ENCODE measurements around the gene DMP1.

DMP1 gene

DNA sequence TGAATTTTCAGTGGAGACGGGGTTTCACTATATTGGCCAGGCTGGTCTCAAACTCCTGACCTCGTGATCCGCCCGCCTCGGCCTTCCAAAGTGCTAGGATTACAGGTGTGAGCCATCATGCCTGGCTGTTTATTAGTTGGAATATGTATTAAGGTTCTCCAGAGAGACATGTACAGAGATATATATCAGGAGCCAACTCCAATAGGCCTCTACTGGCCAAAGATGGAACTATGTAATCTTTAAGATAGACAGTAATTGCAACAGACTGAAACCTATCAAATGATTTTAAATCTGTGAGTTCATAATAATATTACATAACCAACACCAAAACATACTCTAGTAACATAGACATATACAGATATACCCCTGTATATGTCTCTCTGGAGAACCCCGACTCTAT, 5.8 kb upstream of the DMP1 start:
- Histone ChIP-seq H3K27me3 (ENCODE audit: control insufficient read depth, insufficient read depth, low read length) (no peaks in the 10 kb centered on the region), H3K4me3 (ENCODE audit: low read depth, low read length) (no peak overlapping the region), H3K9ac (ENCODE audit: low read depth, low read length) (no peak overlapping the region), H3K36me3 (ENCODE audit: control insufficient read depth, insufficient read depth, low read length) (no peaks in the 10 kb centered on the region), H3K9me3 (ENCODE audit: control insufficient read depth, insufficient read depth, low read length) (no peaks in the 10 kb centered on the region), H3K4me1 (ENCODE audit: control insufficient read depth, insufficient read depth, low read length) (no peaks in the 10 kb centered on the region)

DNA sequence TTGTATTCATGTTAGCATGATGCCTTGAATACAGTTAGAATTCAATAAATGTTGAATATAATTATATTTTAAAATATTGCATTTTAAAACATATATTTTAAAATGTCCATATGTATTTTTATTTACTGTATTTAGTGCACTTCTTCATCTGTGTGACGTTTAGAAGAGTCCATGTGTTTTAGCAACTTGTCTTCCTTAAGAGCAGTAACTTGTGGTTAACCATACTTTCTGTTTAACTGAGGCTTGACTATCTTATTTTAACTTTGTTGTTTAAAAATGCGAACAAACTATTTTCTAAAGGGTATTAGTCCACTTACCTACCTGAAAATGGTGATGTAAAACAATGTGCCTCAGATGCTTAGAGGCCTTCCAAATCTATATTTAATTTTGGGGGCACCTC, 858 bp downstream of the DMP1 start:
- H3K27me3 ChIP-seq (ENCODE audit: control insufficient read depth, insufficient read depth, low read length) = no peaks in the 10 kb centered on the region
- H3K36me3 ChIP-seq (ENCODE audit: control insufficient read depth, insufficient read depth, low read length) = no peaks in the 10 kb centered on the region
- H3K4me1 ChIP-seq (ENCODE audit: control insufficient read depth, insufficient read depth, low read length) = peaks cover 5% of the 10 kb centered on the region
- H3K4me3 ChIP-seq (ENCODE audit: low read depth, low read length) = no peak overlapping the region
- no peak overlapping the region for H3K9ac ChIP-seq (ENCODE audit: low read depth, low read length)
- no peaks in the 10 kb centered on the region for H3K9me3 ChIP-seq (ENCODE audit: control insufficient read depth, insufficient read depth, low read length)

DNA sequence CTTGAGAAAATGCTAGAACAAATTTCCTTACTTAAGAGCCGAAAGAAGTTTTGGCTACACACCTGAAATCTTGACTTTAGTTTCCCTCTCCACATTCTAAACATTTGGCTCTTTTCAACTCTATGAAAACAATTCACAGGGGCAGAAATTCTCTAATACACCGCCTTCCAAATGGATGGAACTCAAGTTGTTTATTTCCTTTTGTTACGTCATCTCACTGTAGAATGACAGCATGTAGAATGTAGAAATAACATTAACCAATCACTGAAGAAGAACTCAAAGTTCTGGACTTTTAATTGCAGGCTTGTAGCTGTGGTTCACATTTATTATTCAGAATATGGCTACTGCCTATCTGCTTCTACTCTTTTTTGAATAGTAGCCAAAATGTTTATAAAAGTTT, 1.9 kb downstream of the DMP1 start:
- H3K36me3 ChIP-seq (ENCODE audit: control insufficient read depth, insufficient read depth, low read length) = no peaks in the 10 kb centered on the region
- H3K9me3 ChIP-seq (ENCODE audit: control insufficient read depth, insufficient read depth, low read length) = no peaks in the 10 kb centered on the region
- H3K27me3 ChIP-seq (ENCODE audit: control insufficient read depth, insufficient read depth, low read length) = no peaks in the 10 kb centered on the region
- no peak overlapping the region for H3K4me3 ChIP-seq (ENCODE audit: low read depth, low read length)
- no peak overlapping the region for H3K9ac ChIP-seq (ENCODE audit: low read depth, low read length)
- H3K4me1 ChIP-seq (ENCODE audit: control insufficient read depth, insufficient read depth, low read length) = peaks cover 5% of the 10 kb centered on the region

DNA sequence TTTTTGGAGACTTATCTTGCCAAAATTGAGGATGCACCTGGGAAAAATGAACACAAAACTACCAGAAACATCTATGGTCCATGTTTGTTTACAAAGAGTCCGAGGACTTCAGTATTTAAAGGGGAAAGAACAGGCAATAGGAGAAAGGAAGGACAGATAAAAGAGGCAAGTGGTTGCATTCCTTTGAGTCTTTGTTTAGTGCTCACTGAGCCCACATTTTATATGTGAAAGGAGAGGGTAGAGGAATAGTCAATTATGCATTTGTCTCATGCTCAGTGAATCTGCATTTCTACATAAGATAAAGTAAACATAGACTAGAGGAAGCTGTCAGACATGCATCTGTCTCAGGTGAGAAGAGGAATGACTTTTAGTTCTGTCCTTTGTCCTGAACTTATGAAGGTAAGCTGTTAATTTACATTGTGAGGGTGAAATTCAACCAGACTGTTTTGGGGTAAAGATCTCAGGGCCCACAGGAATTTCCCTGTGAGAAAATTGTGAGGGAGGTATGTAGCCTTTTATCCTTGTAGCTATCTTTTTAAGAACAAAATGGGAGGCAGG, 4.5 kb downstream of the DMP1 start:
- Histone ChIP-seq H3K9ac (ENCODE audit: low read depth, low read length) (no peak overlapping the region), H3K36me3 (ENCODE audit: control insufficient read depth, insufficient read depth, low read length) (no peaks in the 10 kb centered on the region), H3K27me3 (ENCODE audit: control insufficient read depth, insufficient read depth, low read length) (no peaks in the 10 kb centered on the region), H3K4me3 (ENCODE audit: low read depth, low read length) (no peak overlapping the region), H3K4me1 (ENCODE audit: control insufficient read depth, insufficient read depth, low read length) (peaks cover 5% of the 10 kb centered on the region), H3K9me3 (ENCODE audit: control insufficient read depth, insufficient read depth, low read length) (no peaks in the 10 kb centered on the region)

DNA sequence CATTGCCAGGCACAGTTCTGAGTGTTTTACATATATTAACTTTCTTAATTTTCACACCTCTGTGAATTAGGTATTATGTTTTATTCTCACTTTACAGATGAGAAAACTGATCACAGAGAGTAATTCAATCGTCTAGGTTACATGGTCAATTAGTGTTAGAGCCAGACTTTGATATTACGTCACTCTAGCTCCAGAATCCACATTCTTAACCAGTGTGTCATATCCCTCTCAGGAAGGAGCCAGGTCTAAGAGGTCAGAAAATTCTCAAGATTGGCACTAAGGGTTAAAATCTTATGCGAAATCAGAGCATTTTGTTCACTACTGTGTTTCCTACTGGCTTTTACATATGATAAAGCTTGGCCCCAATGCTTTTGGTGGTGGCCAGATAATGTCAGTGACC, 7.4 kb downstream of the DMP1 start:
- H3K36me3 ChIP-seq (ENCODE audit: control insufficient read depth, insufficient read depth, low read length) = no peaks in the 10 kb centered on the region
- H3K4me1 ChIP-seq (ENCODE audit: control insufficient read depth, insufficient read depth, low read length) = peaks cover 5% of the 10 kb centered on the region
- H3K27me3 ChIP-seq (ENCODE audit: control insufficient read depth, insufficient read depth, low read length) = no peaks in the 10 kb centered on the region
- no peaks in the 10 kb centered on the region for H3K9me3 ChIP-seq (ENCODE audit: control insufficient read depth, insufficient read depth, low read length)
- no peak overlapping the region for H3K4me3 ChIP-seq (ENCODE audit: low read depth, low read length)
- H3K9ac ChIP-seq (ENCODE audit: low read depth, low read length) = no peak overlapping the region

DNA sequence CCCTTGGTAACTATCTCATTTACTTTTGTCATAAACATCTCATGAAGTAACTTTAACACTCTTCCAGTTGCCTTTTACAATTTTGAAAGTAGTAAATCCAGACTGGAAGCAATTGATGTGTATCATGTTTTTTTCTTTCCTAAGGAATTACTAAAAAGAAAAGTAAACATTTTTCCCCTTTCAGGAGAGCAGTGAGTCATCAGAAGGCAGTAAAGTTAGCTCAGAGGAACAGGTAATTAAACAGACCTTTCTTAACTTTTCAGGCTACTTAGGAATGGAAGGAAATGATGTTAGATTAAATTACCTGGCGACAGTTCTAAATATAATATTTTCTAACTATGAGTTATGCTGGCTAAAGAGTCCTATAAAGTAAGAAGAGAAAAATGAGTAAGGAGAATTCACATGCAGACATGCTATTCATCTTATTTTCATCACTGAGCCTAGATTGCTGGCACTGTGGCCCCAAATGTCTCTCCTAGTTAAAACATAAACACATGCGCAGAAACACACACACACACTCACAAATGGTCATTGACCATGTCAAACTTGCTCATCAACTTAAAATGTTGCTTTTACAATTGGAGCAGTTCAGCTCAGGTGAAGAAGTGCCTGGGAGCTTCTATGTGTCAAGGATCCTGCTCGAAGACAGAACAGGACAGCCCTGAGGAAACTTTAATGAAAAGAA, 9.3 kb downstream of the DMP1 start:
- Histone ChIP-seq H3K4me3 (ENCODE audit: low read depth, low read length) (no peak overlapping the region), H3K4me1 (ENCODE audit: control insufficient read depth, insufficient read depth, low read length) (peaks cover 4% of the 10 kb centered on the region), H3K9ac (ENCODE audit: low read depth, low read length) (no peak overlapping the region), H3K27me3 (ENCODE audit: control insufficient read depth, insufficient read depth, low read length) (no peaks in the 10 kb centered on the region), H3K9me3 (ENCODE audit: control insufficient read depth, insufficient read depth, low read length) (no peaks in the 10 kb centered on the region), H3K36me3 (ENCODE audit: control insufficient read depth, insufficient read depth, low read length) (no peaks in the 10 kb centered on the region)

DNA sequence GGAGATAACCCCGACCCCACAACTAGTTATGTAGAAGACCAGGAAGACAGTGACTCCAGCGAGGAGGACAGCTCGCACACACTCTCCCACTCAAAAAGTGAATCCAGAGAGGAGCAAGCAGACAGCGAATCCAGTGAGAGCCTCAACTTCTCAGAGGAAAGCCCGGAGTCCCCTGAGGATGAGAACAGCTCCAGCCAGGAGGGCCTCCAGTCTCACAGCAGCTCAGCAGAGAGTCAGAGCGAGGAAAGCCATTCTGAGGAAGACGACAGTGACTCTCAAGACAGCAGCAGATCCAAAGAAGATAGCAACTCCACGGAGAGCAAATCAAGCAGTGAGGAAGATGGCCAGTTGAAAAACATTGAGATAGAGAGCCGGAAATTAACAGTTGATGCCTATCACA, 12.8 kb downstream of the DMP1 start:
- Histone ChIP-seq H3K27me3 (ENCODE audit: control insufficient read depth, insufficient read depth, low read length) (no peaks in the 10 kb centered on the region), H3K36me3 (ENCODE audit: control insufficient read depth, insufficient read depth, low read length) (no peaks in the 10 kb centered on the region), H3K4me3 (ENCODE audit: low read depth, low read length) (no peak overlapping the region), H3K9me3 (ENCODE audit: control insufficient read depth, insufficient read depth, low read length) (no peaks in the 10 kb centered on the region), H3K4me1 (ENCODE audit: control insufficient read depth, insufficient read depth, low read length) (no peaks in the 10 kb centered on the region), H3K9ac (ENCODE audit: low read depth, low read length) (no peak overlapping the region)

DNA sequence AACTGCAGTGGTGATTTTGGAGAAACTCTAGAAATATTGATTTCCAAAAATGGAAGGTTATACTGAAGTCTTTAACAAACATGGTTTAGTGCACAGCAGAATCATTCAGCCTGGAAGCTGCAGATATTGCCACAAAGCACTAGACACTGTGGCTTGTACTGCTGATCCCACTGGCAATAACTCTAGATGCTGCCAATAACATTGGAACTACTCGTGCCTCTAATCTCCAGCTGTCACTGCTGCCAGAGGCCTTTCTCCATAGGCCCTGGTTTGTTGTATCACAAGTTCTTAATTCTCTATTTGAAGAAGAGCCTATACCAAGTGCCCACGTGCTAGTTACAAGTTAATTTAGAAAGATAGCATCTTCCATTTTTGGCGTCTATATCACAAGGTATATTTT, 19.3 kb downstream of the DMP1 start:
- H3K36me3 ChIP-seq (ENCODE audit: control insufficient read depth, insufficient read depth, low read length) = no peaks in the 10 kb centered on the region
- no peaks in the 10 kb centered on the region for H3K4me1 ChIP-seq (ENCODE audit: control insufficient read depth, insufficient read depth, low read length)
- no peaks in the 10 kb centered on the region for H3K27me3 ChIP-seq (ENCODE audit: control insufficient read depth, insufficient read depth, low read length)
- H3K9ac ChIP-seq (ENCODE audit: low read depth, low read length) = no peak overlapping the region
- peaks cover 16% of the 10 kb centered on the region for H3K9me3 ChIP-seq (ENCODE audit: control insufficient read depth, insufficient read depth, low read length)
- H3K4me3 ChIP-seq (ENCODE audit: low read depth, low read length) = no peak overlapping the region

DNA sequence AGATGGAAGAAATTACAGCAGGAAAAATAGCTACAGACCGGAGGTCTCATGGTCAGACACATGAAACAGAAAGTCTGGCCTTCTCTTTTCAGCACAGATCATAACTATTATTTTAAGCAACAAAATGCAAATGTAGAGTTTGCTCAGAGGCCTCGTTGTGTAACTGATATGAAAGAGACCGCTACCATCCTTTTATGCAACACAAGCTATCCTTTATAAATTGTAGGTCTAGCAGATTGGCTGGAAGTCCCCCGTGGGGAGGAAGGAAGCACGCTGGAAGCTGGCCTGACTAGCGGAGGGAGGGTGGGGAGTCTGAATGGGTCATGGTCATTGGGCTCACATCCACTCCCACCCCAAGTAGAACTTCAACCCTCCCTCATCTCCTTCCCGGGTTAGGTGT, 27.7 kb downstream of the DMP1 start:
- Histone ChIP-seq H3K4me1 (ENCODE audit: control insufficient read depth, insufficient read depth, low read length) (peaks cover 11% of the 10 kb centered on the region), H3K4me3 (ENCODE audit: low read depth, low read length) (no peak overlapping the region), H3K27me3 (ENCODE audit: control insufficient read depth, insufficient read depth, low read length) (no peaks in the 10 kb centered on the region), H3K9me3 (ENCODE audit: control insufficient read depth, insufficient read depth, low read length) (peaks cover 11% of the 10 kb centered on the region), H3K9ac (ENCODE audit: low read depth, low read length) (no peak overlapping the region), H3K36me3 (ENCODE audit: control insufficient read depth, insufficient read depth, low read length) (no peaks in the 10 kb centered on the region)

DNA sequence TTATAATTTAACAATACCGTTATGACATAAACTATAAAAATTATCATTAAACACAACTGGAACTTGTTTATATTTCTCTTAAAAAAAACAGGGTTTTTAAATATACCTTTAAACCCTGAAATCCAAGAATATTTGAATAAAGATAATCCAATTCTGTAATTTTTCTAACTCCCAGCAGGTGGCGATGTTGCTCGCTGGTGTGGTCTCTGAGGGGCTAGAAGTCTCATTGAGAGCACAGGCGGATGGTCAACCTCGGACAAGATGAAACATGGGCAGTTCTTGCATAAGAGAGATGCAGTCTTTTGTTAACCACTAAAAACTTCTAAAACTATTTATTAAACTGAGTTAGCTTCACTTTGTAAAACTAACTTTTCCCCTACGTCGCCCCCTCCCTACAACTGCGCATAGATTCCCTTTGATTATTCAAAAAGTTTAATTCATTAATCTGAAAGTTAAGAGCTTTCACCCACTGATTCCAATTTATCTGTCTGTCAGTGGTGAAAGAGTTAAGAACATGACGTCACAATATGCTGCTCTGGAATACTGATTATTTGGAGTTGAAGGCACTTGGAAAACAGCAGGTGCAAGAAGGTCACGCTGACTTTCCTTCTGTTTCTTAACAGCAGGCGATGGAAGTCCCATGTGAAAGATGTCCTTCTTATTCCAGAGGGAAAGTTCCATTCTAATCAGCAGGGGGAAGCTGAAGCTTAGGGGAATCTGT, 29.5 kb downstream of the DMP1 start:
- Histone ChIP-seq H3K9me3 (ENCODE audit: control insufficient read depth, insufficient read depth, low read length) (no peaks in the 10 kb centered on the region), H3K4me1 (ENCODE audit: control insufficient read depth, insufficient read depth, low read length) (peaks cover 11% of the 10 kb centered on the region), H3K36me3 (ENCODE audit: control insufficient read depth, insufficient read depth, low read length) (no peaks in the 10 kb centered on the region), H3K4me3 (ENCODE audit: low read depth, low read length) (no peak overlapping the region), H3K27me3 (ENCODE audit: control insufficient read depth, insufficient read depth, low read length) (no peaks in the 10 kb centered on the region), H3K9ac (ENCODE audit: low read depth, low read length) (no peak overlapping the region)

DNA sequence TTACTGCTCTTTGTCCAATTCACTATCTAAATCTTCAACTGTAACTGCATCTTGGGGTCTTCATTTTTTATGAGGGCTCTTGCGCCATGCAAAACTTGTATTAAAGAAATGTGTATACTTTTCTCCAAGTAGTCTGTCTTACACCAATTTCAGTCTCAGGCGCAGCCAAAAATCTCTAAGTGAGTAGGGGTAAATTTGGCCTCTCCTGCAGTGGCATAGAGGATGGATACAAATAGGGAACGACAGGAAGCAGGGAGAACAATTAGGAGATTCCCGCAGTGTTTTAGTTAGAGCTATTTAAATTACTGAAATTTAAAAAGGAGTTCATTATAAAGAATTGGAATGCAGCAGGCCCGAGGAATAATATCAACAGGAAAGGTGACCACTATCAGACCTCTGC, 30.2 kb downstream of the DMP1 start:
- H3K9ac ChIP-seq (ENCODE audit: low read depth, low read length) = no peak overlapping the region
- peaks cover 11% of the 10 kb centered on the region for H3K4me1 ChIP-seq (ENCODE audit: control insufficient read depth, insufficient read depth, low read length)
- no peak overlapping the region for H3K4me3 ChIP-seq (ENCODE audit: low read depth, low read length)
- H3K36me3 ChIP-seq (ENCODE audit: control insufficient read depth, insufficient read depth, low read length) = no peaks in the 10 kb centered on the region
- H3K27me3 ChIP-seq (ENCODE audit: control insufficient read depth, insufficient read depth, low read length) = no peaks in the 10 kb centered on the region
- no peaks in the 10 kb centered on the region for H3K9me3 ChIP-seq (ENCODE audit: control insufficient read depth, insufficient read depth, low read length)

DNA sequence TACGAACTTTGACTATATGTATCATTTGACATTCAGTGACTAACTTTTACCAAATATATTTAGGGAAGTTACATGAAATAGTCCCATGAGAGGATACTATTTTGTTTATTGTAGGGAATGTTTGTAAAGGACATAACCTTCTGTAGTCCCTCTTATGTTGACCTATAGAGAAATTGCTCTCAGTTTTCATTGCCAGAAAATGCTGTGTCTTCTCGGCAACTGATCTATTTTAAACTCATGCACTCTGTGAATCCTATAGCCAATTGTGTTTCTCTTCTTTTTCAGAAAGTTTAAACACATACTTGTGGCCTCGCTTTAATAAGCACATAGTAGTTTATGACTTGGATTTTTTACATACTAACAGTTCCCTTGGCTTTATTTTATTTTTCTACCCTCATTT, 38.2 kb downstream of the DMP1 start:
- no peaks in the 10 kb centered on the region for H3K27me3 ChIP-seq (ENCODE audit: control insufficient read depth, insufficient read depth, low read length)
- no peaks in the 10 kb centered on the region for H3K4me1 ChIP-seq (ENCODE audit: control insufficient read depth, insufficient read depth, low read length)
- no peaks in the 10 kb centered on the region for H3K36me3 ChIP-seq (ENCODE audit: control insufficient read depth, insufficient read depth, low read length)
- peaks cover 17% of the 10 kb centered on the region for H3K9me3 ChIP-seq (ENCODE audit: control insufficient read depth, insufficient read depth, low read length)
- H3K9ac ChIP-seq (ENCODE audit: low read depth, low read length) = no peak overlapping the region
- H3K4me3 ChIP-seq (ENCODE audit: low read depth, low read length) = no peak overlapping the region

Measured in iPS-15b (cell line).